GM23338 (cell line): ENCODE results near the gene TMA7. TPM values are rescaled to one million over a fixed set of nuclear protein-coding genes. Genes with fewer than 3 reads are reported as not detected.

Experiments used
- ATAC-seq: fragments of 200-7000 bp; cut with Tn5 transposase; 3 replicates; pipeline ENCODE4 v1.9.1; 2020
- DNase-seq: peaks from one replicate; pipeline ENCODE4 v3.0.0-alpha.2; 2015; ENCODE audit warnings: low spot score
- H2AFZ ChIP-seq: fragments of 200-600 bp; sonication (generic); 2 replicates; pipeline ENCODE4 v1.8.0; 2016; ENCODE audit warnings: antibody characterized with exemption, mild to moderate bottlenecking, moderate library complexity
- H3F3A ChIP-seq: fragments of 200-600 bp; sonication (generic); replicated peaks from 2 replicates; pipeline ENCODE4 v1.8.0; 2017; ENCODE audit warnings: antibody characterized with exemption, mixed run types, low read depth
- H3K27ac ChIP-seq: fragments of 200-600 bp; sonication (generic); 2 replicates; pipeline ENCODE4 v1.6.1; 2016; ENCODE audit warnings: low read depth
- H3K27me3 ChIP-seq: fragments of 200-600 bp; sonication (generic); 2 replicates; pipeline ENCODE4 v1.8.0; 2016; ENCODE audit warnings: mild to moderate bottlenecking, mixed run types, moderate library complexity; ENCODE audit not compliant: insufficient read depth
- H3K36me3 ChIP-seq: fragments of 200-600 bp; sonication (generic); 2 replicates; pipeline ENCODE4 v1.8.0; 2016; ENCODE audit warnings: mild to moderate bottlenecking; ENCODE audit not compliant: insufficient read depth
- H3K4me1 ChIP-seq: fragments of 200-600 bp; sonication (generic); 2 replicates; pipeline ENCODE4 v1.8.0; 2016; ENCODE audit warnings: mild to moderate bottlenecking, moderate library complexity; ENCODE audit not compliant: insufficient read depth
- H3K4me2 ChIP-seq: fragments of 200-600 bp; sonication (generic); 2 replicates; pipeline ENCODE4 v1.7.1; 2017; ENCODE audit warnings: mixed run types
- H3K4me3 ChIP-seq: fragments of 200-600 bp; sonication (generic); 2 replicates; pipeline ENCODE4 v1.6.1; 2016; ENCODE audit warnings: mixed run types
- H3K79me2 ChIP-seq: fragments of 200-600 bp; sonication (generic); replicated peaks from 2 replicates; pipeline ENCODE4 v1.8.0; 2017; ENCODE audit warnings: mild to moderate bottlenecking; ENCODE audit not compliant: insufficient read depth
- H3K9me2 ChIP-seq: fragments of 200-600 bp; sonication (generic); 2 replicates; pipeline ENCODE4 v1.8.0; 2017; ENCODE audit not compliant: insufficient read depth
- H4K20me1 ChIP-seq: fragments of 200-600 bp; sonication (generic); replicated peaks from 2 replicates; pipeline ENCODE4 v1.8.0; 2017; ENCODE audit warnings: mild to moderate bottlenecking; ENCODE audit not compliant: insufficient read depth
- H3K27ac Mint-ChIP-seq: 2 replicates; pipeline ENCODE4 v1.8.0; 2020; ENCODE audit warnings: inconsistent platforms, mild to moderate bottlenecking, moderate library complexity, mixed read lengths
- H3K27me3 Mint-ChIP-seq: 3 replicates; pipeline ENCODE4 v1.8.0; 2022; ENCODE audit warnings: low read depth, mild to moderate bottlenecking, moderate library complexity, mixed read lengths, inconsistent platforms; ENCODE audit not compliant: insufficient read depth, poor library complexity
- H3K36me3 Mint-ChIP-seq: 3 replicates; pipeline ENCODE4 v1.8.0; 2021; ENCODE audit warnings: low read depth, mild to moderate bottlenecking, inconsistent platforms, moderate library complexity, mixed read lengths
- H3K4me1 Mint-ChIP-seq: 3 replicates; pipeline ENCODE4 v1.8.0; 2020; ENCODE audit warnings: mild to moderate bottlenecking, inconsistent platforms, mixed read lengths
- H3K4me3 Mint-ChIP-seq: 3 replicates; pipeline ENCODE4 v1.8.0; 2021; ENCODE audit warnings: moderate library complexity, mild to moderate bottlenecking, inconsistent platforms, mixed read lengths
- H3K9me3 Mint-ChIP-seq: 3 replicates; pipeline ENCODE4 v1.8.0; 2020; ENCODE audit warnings: moderate library complexity, mild to moderate bottlenecking, inconsistent platforms, mixed read lengths
- CREB1 ChIP-seq: fragments of 250-450 bp; sonication (Bioruptor Pico); IDR thresholded peaks from 2 replicates; pipeline ENCODE4 v1.5.0; 2020; ENCODE audit warnings: low read depth, mild to moderate bottlenecking, moderate library complexity
- CTCF ChIP-seq, 2 experiments: fragments of 200-600 bp in 1 of 2; sonication (generic) in 1 of 2; conservative IDR thresholded peaks; 2 replicates each; pipeline versions ENCODE4 v1.5.1 to v1.6.1; 2016 to 2017; ENCODE audit warnings: antibody characterized with exemption in 2 of 2, low read depth in 2 of 2, mild to moderate bottlenecking in 2 of 2, moderate library complexity in 1 of 2
- EZH2 ChIP-seq: fragments of 200-600 bp; sonication (generic); IDR thresholded peaks from one replicate; pipeline ENCODE4 v1.8.0; 2017; ENCODE audit warnings: antibody characterized with exemption, mild to moderate bottlenecking, low read depth; ENCODE audit not compliant: unreplicated experiment
- EZH2phosphoT487 ChIP-seq: fragments of 200-600 bp; sonication (generic); IDR thresholded peaks from one replicate; pipeline ENCODE4 v1.8.1; 2018; ENCODE audit warnings: antibody characterized with exemption; ENCODE audit not compliant: unreplicated experiment
- JUNB ChIP-seq: IDR thresholded peaks from one replicate; pipeline ENCODE4 v1.6.1; 2016; ENCODE audit warnings: antibody characterized with exemption; ENCODE audit not compliant: unreplicated experiment
- NANOG ChIP-seq: IDR thresholded peaks from 2 replicates; pipeline ENCODE4 v1.6.1; 2016; ENCODE audit warnings: antibody characterized with exemption, borderline replicate concordance
- POLR2AphosphoS5 ChIP-seq: IDR thresholded peaks from 2 replicates; pipeline ENCODE4 v1.6.1; 2016; ENCODE audit warnings: antibody characterized with exemption, low read depth
- STAT1 ChIP-seq: IDR thresholded peaks from one replicate; pipeline ENCODE4 v1.6.1; 2016; ENCODE audit warnings: antibody characterized with exemption; ENCODE audit not compliant: unreplicated experiment
- ZNF114 ChIP-seq: fragments of 250-450 bp; sonication (Bioruptor Pico); IDR thresholded peaks from 2 replicates; pipeline ENCODE4 v1.5.0; 2020; ENCODE audit warnings: mild to moderate bottlenecking, moderate library complexity
- ZNF331 ChIP-seq: fragments of 250-450 bp; sonication (Bioruptor Pico); IDR thresholded peaks from 2 replicates; pipeline ENCODE4 v1.5.0; 2020; ENCODE audit warnings: low read depth, mild to moderate bottlenecking, moderate library complexity
- polyA plus RNA-seq: library from polyadenylated mRNA; unstranded; fragments of >200 nt; fragmentation: Nextera tagmentation; extraction: Ambion mirVana; gene quantifications from 2 replicates; pipeline ENCODE4 v1.2.1, GENCODE V29; 2016
- total RNA-seq: library from RNA; depleted of rRNA; stranded (reverse); fragments of >200 nt; shearing (Covaris generic); gene quantifications from 2 replicates; pipeline ENCODE4 v1.2.3, GENCODE V29; 2014
- TF ChIP-seq, protein P1 (sequence below): IDR thresholded peaks from 2 replicates; pipeline ENCODE4 v1.6.1; 2016; ENCODE audit warnings: antibody characterized with exemption
- TF ChIP-seq, protein P2 (sequence below): fragments of 250-450 bp; sonication (Bioruptor Pico); IDR thresholded peaks from 2 replicates; pipeline ENCODE4 v1.5.0; 2020; ENCODE audit warnings: mild to moderate bottlenecking, moderate library complexity
- TF ChIP-seq, protein P3 (sequence below): IDR thresholded peaks from one replicate; pipeline ENCODE4 v1.6.1; 2018; ENCODE audit warnings: antibody characterized with exemption; ENCODE audit not compliant: unreplicated experiment

TMA7 gene
- total and polyA plus RNA-seq, 2 experiments from 2014 or later, result 419 to 2,089 TPM

GRCh38 chr3:48411606-48412374 is 28.3 kb upstream of the TMA7 start:
- H3K27ac Mint-ChIP-seq, result no peak overlapping the region
- Histone ChIP-seq H3K4me3 (no peak overlapping the region), H3F3A (no peaks in the 10 kb centered on the region), H3K4me2 (no peak overlapping the region), H4K20me1 (no peaks in the 10 kb centered on the region; the same call in 1 of the 2 replicates), H3K79me2 (no peaks in the 10 kb centered on the region), H3K36me3 (peaks cover 15% of the 10 kb centered on the region; the same call in 1 of the 2 replicates), H3K27me3 (no peaks in the 10 kb centered on the region), H3K9me2 (no peaks in the 10 kb centered on the region), H3K27ac (no peak overlapping the region), H3K4me1 (no peaks in the 10 kb centered on the region), H2AFZ (no peak overlapping the region)
- no peaks in the 10 kb centered on the region for H3K9me3 Mint-ChIP-seq
- H3K27me3 Mint-ChIP-seq, result peaks cover 26% of the 10 kb centered on the region
- DNase-seq, result no peak
- TF ChIP-seq, protein P1, sequence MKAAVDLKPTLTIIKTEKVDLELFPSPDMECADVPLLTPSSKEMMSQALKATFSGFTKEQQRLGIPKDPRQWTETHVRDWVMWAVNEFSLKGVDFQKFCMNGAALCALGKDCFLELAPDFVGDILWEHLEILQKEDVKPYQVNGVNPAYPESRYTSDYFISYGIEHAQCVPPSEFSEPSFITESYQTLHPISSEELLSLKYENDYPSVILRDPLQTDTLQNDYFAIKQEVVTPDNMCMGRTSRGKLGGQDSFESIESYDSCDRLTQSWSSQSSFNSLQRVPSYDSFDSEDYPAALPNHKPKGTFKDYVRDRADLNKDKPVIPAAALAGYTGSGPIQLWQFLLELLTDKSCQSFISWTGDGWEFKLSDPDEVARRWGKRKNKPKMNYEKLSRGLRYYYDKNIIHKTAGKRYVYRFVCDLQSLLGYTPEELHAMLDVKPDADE, result no peak
- TF ChIP-seq NANOG (no peak), ZNF331 (CRISPR knock-in tag) (no peak), EZH2 (no peak), JUNB (no peak), CTCF (conservative IDR thresholded peaks at IDR 0.05; ENCODE audit: low read depth in 2 of 2) (no peak), CREB1 (CRISPR knock-in tag) (no peak), POLR2AphosphoS5 (no peak), ZNF114 (CRISPR knock-in tag) (no peak), EZH2phosphoT487 (no peak), STAT1 (no peak)
- TF ChIP-seq, protein P2, sequence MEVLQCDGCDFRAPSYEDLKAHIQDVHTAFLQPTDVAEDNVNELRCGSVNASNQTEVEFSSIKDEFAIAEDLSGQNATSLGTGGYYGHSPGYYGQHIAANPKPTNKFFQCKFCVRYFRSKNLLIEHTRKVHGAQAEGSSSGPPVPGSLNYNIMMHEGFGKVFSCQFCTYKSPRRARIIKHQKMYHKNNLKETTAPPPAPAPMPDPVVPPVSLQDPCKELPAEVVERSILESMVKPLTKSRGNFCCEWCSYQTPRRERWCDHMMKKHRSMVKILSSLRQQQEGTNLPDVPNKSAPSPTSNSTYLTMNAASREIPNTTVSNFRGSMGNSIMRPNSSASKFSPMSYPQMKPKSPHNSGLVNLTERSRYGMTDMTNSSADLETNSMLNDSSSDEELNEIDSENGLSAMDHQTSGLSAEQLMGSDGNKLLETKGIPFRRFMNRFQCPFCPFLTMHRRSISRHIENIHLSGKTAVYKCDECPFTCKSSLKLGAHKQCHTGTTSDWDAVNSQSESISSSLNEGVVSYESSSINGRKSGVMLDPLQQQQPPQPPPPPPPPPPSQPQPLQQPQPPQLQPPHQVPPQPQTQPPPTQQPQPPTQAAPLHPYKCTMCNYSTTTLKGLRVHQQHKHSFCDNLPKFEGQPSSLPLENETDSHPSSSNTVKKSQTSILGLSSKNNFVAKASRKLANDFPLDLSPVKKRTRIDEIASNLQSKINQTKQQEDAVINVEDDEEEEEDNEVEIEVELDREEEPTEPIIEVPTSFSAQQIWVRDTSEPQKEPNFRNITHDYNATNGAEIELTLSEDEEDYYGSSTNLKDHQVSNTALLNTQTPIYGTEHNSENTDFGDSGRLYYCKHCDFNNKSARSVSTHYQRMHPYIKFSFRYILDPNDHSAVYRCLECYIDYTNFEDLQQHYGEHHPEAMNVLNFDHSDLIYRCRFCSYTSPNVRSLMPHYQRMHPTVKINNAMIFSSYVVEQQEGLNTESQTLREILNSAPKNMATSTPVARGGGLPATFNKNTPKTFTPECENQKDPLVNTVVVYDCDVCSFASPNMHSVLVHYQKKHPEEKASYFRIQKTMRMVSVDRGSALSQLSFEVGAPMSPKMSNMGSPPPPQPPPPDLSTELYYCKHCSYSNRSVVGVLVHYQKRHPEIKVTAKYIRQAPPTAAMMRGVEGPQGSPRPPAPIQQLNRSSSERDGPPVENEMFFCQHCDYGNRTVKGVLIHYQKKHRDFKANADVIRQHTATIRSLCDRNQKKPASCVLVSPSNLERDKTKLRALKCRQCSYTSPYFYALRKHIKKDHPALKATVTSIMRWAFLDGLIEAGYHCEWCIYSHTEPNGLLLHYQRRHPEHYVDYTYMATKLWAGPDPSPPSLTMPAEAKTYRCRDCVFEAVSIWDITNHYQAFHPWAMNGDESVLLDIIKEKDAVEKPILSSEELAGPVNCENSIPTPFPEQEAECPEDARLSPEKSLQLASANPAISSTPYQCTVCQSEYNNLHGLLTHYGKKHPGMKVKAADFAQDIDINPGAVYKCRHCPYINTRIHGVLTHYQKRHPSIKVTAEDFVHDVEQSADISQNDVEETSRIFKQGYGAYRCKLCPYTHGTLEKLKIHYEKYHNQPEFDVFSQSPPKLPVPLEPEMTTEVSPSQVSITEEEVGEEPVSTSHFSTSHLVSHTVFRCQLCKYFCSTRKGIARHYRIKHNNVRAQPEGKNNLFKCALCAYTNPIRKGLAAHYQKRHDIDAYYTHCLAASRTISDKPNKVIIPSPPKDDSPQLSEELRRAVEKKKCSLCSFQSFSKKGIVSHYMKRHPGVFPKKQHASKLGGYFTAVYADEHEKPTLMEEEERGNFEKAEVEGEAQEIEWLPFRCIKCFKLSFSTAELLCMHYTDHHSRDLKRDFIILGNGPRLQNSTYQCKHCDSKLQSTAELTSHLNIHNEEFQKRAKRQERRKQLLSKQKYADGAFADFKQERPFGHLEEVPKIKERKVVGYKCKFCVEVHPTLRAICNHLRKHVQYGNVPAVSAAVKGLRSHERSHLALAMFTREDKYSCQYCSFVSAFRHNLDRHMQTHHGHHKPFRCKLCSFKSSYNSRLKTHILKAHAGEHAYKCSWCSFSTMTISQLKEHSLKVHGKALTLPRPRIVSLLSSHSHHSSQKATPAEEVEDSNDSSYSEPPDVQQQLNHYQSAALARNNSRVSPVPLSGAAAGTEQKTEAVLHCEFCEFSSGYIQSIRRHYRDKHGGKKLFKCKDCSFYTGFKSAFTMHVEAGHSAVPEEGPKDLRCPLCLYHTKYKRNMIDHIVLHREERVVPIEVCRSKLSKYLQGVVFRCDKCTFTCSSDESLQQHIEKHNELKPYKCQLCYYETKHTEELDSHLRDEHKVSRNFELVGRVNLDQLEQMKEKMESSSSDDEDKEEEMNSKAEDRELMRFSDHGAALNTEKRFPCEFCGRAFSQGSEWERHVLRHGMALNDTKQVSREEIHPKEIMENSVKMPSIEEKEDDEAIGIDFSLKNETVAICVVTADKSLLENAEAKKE (CRISPR knock-in tag), result no peak
- TF ChIP-seq, protein P3, sequence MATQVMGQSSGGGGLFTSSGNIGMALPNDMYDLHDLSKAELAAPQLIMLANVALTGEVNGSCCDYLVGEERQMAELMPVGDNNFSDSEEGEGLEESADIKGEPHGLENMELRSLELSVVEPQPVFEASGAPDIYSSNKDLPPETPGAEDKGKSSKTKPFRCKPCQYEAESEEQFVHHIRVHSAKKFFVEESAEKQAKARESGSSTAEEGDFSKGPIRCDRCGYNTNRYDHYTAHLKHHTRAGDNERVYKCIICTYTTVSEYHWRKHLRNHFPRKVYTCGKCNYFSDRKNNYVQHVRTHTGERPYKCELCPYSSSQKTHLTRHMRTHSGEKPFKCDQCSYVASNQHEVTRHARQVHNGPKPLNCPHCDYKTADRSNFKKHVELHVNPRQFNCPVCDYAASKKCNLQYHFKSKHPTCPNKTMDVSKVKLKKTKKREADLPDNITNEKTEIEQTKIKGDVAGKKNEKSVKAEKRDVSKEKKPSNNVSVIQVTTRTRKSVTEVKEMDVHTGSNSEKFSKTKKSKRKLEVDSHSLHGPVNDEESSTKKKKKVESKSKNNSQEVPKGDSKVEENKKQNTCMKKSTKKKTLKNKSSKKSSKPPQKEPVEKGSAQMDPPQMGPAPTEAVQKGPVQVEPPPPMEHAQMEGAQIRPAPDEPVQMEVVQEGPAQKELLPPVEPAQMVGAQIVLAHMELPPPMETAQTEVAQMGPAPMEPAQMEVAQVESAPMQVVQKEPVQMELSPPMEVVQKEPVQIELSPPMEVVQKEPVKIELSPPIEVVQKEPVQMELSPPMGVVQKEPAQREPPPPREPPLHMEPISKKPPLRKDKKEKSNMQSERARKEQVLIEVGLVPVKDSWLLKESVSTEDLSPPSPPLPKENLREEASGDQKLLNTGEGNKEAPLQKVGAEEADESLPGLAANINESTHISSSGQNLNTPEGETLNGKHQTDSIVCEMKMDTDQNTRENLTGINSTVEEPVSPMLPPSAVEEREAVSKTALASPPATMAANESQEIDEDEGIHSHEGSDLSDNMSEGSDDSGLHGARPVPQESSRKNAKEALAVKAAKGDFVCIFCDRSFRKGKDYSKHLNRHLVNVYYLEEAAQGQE, result no peak
- peaks cover 95% of the 10 kb centered on the region for H3K36me3 Mint-ChIP-seq
- no peak overlapping the region for H3K4me3 Mint-ChIP-seq
- no peaks in the 10 kb centered on the region for H3K4me1 Mint-ChIP-seq
- ATAC-seq, result no peak
